ENCODE results near the gene UNC13C. TPM values are rescaled to one million over a fixed set of nuclear protein-coding genes. Genes with fewer than 3 reads are reported as not detected.

UNC13C gene
- not detected for total RNA-seq (2021; ENCODE audit: unreplicated experiment)
- not detected in 2 replicates for polyA plus RNA-seq (2012)
- not detected for Bru-seq, nascent RNA
- BruChase-seq, experiment 1, labeled RNA remaining after a 6-hour chase, result percentile 0 among the genes with signal in this experiment
- not detected for BruChase-seq, experiment 2, labeled RNA remaining after a 2-hour chase
- long read RNA-seq, result 0 reads

DNA sequence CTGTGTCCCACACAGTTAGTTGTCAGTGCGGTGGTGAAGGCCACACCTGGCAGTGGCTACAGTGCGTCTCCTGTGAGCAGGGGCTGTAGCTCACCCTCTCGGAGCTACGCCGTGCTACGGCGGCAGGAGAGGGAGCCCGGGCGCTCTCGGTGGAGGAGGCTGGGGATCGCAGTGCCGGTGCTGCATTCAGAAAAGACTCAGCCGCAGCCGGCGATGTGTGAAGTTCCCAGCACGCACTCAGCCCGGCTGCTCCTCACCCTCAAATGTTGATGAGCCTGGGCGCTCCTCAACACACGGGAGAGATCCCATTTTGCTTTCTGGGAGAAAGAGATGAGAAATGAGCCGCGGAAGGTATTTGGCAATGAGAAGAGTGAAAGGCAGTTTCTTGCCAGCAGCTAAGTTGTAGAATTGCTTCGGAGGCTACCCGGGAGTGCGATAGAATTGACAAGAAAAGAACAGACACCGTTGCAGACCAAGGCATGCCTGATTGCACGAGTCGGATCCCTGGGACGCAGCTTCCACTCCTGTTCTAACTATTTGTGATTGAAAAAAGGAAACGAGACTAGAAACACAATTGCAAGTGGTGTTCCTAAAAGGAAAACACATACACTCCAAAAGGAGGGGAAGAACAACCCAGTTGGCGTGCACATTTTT is at the start of gene UNC13C:
UNC13C (plus strand) TSS at position 189 of the 654 bp plus-strand sequence. CDS start 34,463 bp downstream, outside the sequence.
- Histone ChIP-seq H3K9ac (ENCODE audit: low read length) (no peak within 1 kb of the TSS), H3K9me2 (ENCODE audit: insufficient read depth) (no peaks in the 10 kb centered on the region), H3K4me2 (ENCODE audit: low read length) (no peak within 1 kb of the TSS), H3K36me3 (ENCODE audit: control insufficient read depth in 1 of 2, insufficient read depth in 2 of 2, low read length in 2 of 2) (no peaks in the 10 kb centered on the region), H4K20me1 (ENCODE audit: insufficient read depth) (no peaks in the 10 kb centered on the region), H3K27ac (ENCODE audit: low read depth, low read length) (no peak within 1 kb of the TSS), H3K9me3 (ENCODE audit: control insufficient read depth in 1 of 2, insufficient read depth in 1 of 2, low read depth in 1 of 2, low read length in 2 of 2) (peaks cover 0 to 34% of the 10 kb centered on the region in 2 experiments; a peak in 2 of 4 replicates), H3K79me2 (ENCODE audit: insufficient read depth, low read length) (no peaks in the 10 kb centered on the region), H2AFZ (ENCODE audit: low read depth, low read length, poor library complexity, severe bottlenecking) (no peak within 1 kb of the TSS), H3K4me1 (ENCODE audit: control insufficient read depth in 1 of 2, insufficient read depth in 2 of 2, low read length in 2 of 2) (no peaks in the 10 kb centered on the region), H3K4me3 (replicated peaks in 1 of 2; ENCODE audit: low read depth in 1 of 2, low read length in 2 of 2) (no peak within 1 kb of the TSS), H3K27me3 (ENCODE audit: insufficient read depth, low read length) (no peaks in the 10 kb centered on the region)
- ChIA-PET RAD21 (ENCODE audit: low non-redundant PET in 1 of 2, low total read pairs in 2 of 2, uncharacterized antibody in 2 of 2, unreplicated experiment in 2 of 2) (no interaction called here), POLR2A (no interaction called here), CTCF (no interaction called here)
- DNase-seq (ENCODE audit: low read depth, low spot score) (no peak), ATAC-seq (no peak)
- no TSS peak for BruUV-seq (replicated peaks)
- TF ChIP-seq EGR1 (IDR thresholded peaks at IDR 0.05; ENCODE audit: low read depth), result no peak
- TF ChIP-seq, protein P1, sequence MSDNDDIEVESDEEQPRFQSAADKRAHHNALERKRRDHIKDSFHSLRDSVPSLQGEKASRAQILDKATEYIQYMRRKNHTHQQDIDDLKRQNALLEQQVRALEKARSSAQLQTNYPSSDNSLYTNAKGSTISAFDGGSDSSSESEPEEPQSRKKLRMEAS (IDR thresholded peaks at IDR 0.05), result no peak
- TF ChIP-seq ZFX (IDR thresholded peaks at IDR 0.05), result no peak
- TF ChIP-seq SRF (IDR thresholded peaks at IDR 0.05; ENCODE audit: low read depth), result no peak
- TF ChIP-seq EZH2 (IDR thresholded peaks at IDR 0.05), result no peak
- TF ChIP-seq POLR2AphosphoS5 (IDR thresholded peaks at IDR 0.05; ENCODE audit: low read depth, low read length), result no peak
- TF ChIP-seq SP1 (IDR thresholded peaks at IDR 0.05; ENCODE audit: low read depth), result no peak
- TF ChIP-seq SIN3A (IDR thresholded peaks at IDR 0.05; ENCODE audit: low read depth), result no peak
- no peak for TF ChIP-seq EZH2phosphoT487 (IDR thresholded peaks at IDR 0.05; ENCODE audit: borderline replicate concordance)
- TF ChIP-seq ZNF274 (IDR thresholded peaks at IDR 0.05; ENCODE audit: low read depth, low read length), result no peak
- intact Hi-C loops (cut with micrococcal nuclease), result no loop called here

DNA sequence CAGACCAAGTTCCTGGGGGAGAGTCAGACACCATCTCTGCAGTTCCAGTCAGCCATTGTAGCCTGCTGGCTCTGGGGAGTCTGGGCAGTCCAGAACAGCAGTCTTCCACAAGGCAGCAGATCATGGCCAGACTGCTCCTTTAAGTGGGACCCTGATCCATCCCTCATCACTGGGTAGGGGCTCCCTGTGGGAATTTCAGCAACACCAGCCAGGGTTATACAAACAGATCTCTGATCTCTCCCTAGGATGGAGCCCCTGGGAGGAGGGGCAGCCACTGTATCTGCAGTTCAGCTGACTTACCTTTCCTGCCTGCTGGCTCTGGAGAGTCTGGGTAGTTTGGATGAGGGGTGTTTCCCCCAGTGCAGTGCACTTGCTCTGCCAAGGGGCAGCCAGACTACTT is 42.1 kb upstream of the UNC13C start:
- H3K9ac ChIP-seq (ENCODE audit: low read length), result no peak overlapping the region
- BruUV-seq (replicated peaks), result no TSS peak
- TF ChIP-seq POLR2A (IDR thresholded peaks at IDR 0.05; ENCODE audit: borderline replicate concordance, extremely low read depth, insufficient read depth, insufficient read length) (no peak), SP1 (IDR thresholded peaks at IDR 0.05; ENCODE audit: low read depth) (no peak), SIN3A (IDR thresholded peaks at IDR 0.05; ENCODE audit: low read depth) (no peak), ELF1 (IDR thresholded peaks at IDR 0.05; ENCODE audit: borderline replicate concordance, low read depth) (no peak), EZH2phosphoT487 (IDR thresholded peaks at IDR 0.05; ENCODE audit: borderline replicate concordance) (no peak), POLR2AphosphoS5 (IDR thresholded peaks at IDR 0.05; ENCODE audit: low read depth, low read length) (no peak), CBX3 (IDR thresholded peaks at IDR 0.05; ENCODE audit: low read depth) (no peak), RAD21 (IDR thresholded peaks at IDR 0.05; ENCODE audit: low read depth) (no peak)
- TF ChIP-seq, protein P2, sequence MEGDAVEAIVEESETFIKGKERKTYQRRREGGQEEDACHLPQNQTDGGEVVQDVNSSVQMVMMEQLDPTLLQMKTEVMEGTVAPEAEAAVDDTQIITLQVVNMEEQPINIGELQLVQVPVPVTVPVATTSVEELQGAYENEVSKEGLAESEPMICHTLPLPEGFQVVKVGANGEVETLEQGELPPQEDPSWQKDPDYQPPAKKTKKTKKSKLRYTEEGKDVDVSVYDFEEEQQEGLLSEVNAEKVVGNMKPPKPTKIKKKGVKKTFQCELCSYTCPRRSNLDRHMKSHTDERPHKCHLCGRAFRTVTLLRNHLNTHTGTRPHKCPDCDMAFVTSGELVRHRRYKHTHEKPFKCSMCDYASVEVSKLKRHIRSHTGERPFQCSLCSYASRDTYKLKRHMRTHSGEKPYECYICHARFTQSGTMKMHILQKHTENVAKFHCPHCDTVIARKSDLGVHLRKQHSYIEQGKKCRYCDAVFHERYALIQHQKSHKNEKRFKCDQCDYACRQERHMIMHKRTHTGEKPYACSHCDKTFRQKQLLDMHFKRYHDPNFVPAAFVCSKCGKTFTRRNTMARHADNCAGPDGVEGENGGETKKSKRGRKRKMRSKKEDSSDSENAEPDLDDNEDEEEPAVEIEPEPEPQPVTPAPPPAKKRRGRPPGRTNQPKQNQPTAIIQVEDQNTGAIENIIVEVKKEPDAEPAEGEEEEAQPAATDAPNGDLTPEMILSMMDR (IDR thresholded peaks at IDR 0.05 in 2 of 3, conservative IDR thresholded peaks at IDR 0.05 in 1 of 3; ENCODE audit: borderline replicate concordance in 1 of 3, insufficient read depth in 1 of 3, low read depth in 2 of 3, low read length in 2 of 3), result no peak
- TF ChIP-seq, protein P3, sequence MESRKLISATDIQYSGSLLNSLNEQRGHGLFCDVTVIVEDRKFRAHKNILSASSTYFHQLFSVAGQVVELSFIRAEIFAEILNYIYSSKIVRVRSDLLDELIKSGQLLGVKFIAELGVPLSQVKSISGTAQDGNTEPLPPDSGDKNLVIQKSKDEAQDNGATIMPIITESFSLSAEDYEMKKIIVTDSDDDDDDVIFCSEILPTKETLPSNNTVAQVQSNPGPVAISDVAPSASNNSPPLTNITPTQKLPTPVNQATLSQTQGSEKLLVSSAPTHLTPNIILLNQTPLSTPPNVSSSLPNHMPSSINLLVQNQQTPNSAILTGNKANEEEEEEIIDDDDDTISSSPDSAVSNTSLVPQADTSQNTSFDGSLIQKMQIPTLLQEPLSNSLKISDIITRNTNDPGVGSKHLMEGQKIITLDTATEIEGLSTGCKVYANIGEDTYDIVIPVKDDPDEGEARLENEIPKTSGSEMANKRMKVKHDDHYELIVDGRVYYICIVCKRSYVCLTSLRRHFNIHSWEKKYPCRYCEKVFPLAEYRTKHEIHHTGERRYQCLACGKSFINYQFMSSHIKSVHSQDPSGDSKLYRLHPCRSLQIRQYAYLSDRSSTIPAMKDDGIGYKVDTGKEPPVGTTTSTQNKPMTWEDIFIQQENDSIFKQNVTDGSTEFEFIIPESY (IDR thresholded peaks at IDR 0.05; ENCODE audit: extremely low read depth, insufficient replicate concordance, low read length), result no peak
- TF ChIP-seq, protein P1 (IDR thresholded peaks at IDR 0.05), result no peak

More for the DNA sequence above, 42.1 kb upstream of the UNC13C start:
- no peaks in the 10 kb centered on the region for H3K27me3 ChIP-seq (ENCODE audit: insufficient read depth, low read length)
- CTCF ChIA-PET, result no interaction called here
- RAD21 ChIA-PET (ENCODE audit: low non-redundant PET in 1 of 2, low total read pairs in 2 of 2, uncharacterized antibody in 2 of 2, unreplicated experiment in 2 of 2), result no interaction called here
- no peaks in the 10 kb centered on the region for H3K79me2 ChIP-seq (ENCODE audit: insufficient read depth, low read length)
- intact Hi-C loops (cut with micrococcal nuclease), result no loop called here
- H3K9me2 ChIP-seq (ENCODE audit: insufficient read depth), result no peaks in the 10 kb centered on the region
- no peaks in the 10 kb centered on the region for H3K4me1 ChIP-seq (ENCODE audit: control insufficient read depth in 1 of 2, insufficient read depth in 2 of 2, low read length in 2 of 2)
- H2AFZ ChIP-seq (ENCODE audit: low read depth, low read length, poor library complexity, severe bottlenecking), result no peak overlapping the region
- H3K4me2 ChIP-seq (ENCODE audit: low read length), result no peak overlapping the region
- H3K4me3 ChIP-seq (replicated peaks in 1 of 2; ENCODE audit: low read depth in 1 of 2, low read length in 2 of 2), result no peak overlapping the region
- no peak overlapping the region for H3K27ac ChIP-seq (ENCODE audit: low read depth, low read length)
- no peaks in the 10 kb centered on the region for H4K20me1 ChIP-seq (ENCODE audit: insufficient read depth)
- no peaks in the 10 kb centered on the region for H3K36me3 ChIP-seq (ENCODE audit: control insufficient read depth in 1 of 2, insufficient read depth in 2 of 2, low read length in 2 of 2)
- DNase-seq (ENCODE audit: low read depth, low spot score), result no peak
- no peak for ATAC-seq
- H3K9me3 ChIP-seq (ENCODE audit: control insufficient read depth in 1 of 2, insufficient read depth in 1 of 2, low read depth in 1 of 2, low read length in 2 of 2), result peaks cover 0 to 13% of the 10 kb centered on the region in 2 experiments; a peak in 2 of 4 replicates
- POLR2A ChIA-PET, result no interaction called here

All from HCT116 (cell line).